Thymus (tissue), 11 donors: ENCODE results near the gene UGDH. TPM values are rescaled to one million over a fixed set of nuclear protein-coding genes. Genes with fewer than 3 reads are reported as not detected.
"Not testable (repeated sequence)": the region's sequence is repeated elsewhere in the genome, so short reads cannot be mapped to it uniquely, and the experiment has no call there.

ENCODE experiments used
- DNase-seq, 9 donors: peaks; one replicate each; pipeline ENCODE4 v3.0.0-alpha.2; 2013; ENCODE audit warnings: low spot score in 9 of 9, low read depth in 6 of 9, missing footprints in 1 of 9
- H3K27ac ChIP-seq, 2 donors: one replicate each; pipeline ENCODE4 v1.5.1; 2013; ENCODE audit warnings: control low read depth in 1 of 2, low read depth in 1 of 2, low read length in 1 of 2, mild to moderate bottlenecking in 1 of 2, moderate library complexity in 1 of 2
- H3K27me3 ChIP-seq, 2 donors: one replicate each; pipeline ENCODE4 v1.5.1; 2013; ENCODE audit warnings: low read length in 1 of 2; ENCODE audit not compliant: control insufficient read depth in 2 of 2, insufficient read depth in 1 of 2
- H3K36me3 ChIP-seq, 2 donors: one replicate each; pipeline ENCODE4 v1.5.1; 2013; ENCODE audit warnings: low read length in 1 of 2, mild to moderate bottlenecking in 1 of 2, moderate library complexity in 1 of 2; ENCODE audit not compliant: control insufficient read depth in 2 of 2, insufficient read depth in 2 of 2
- H3K4me1 ChIP-seq, 2 donors: one replicate each; pipeline ENCODE4 v1.5.1; 2013; ENCODE audit warnings: low read length in 2 of 2; ENCODE audit not compliant: control insufficient read depth in 2 of 2, insufficient read depth in 2 of 2
- H3K4me3 ChIP-seq, 2 donors: one replicate each; pipeline ENCODE4 v1.5.1; 2013; ENCODE audit warnings: low read length in 2 of 2, control low read depth in 1 of 2, mild to moderate bottlenecking in 1 of 2
- H3K9me3 ChIP-seq, 2 donors: one replicate each; pipeline ENCODE4 v1.5.1; 2013; ENCODE audit warnings: low read length in 1 of 2, mild to moderate bottlenecking in 1 of 2; ENCODE audit not compliant: control insufficient read depth in 2 of 2, insufficient read depth in 1 of 2
- WGBS: extraction: QIAGEN DNeasy Blood & Tissue Kit; methylation state at CpG from one replicate; pipeline ENCODE4 v1.1.7; 2013; 5-methylcytosine and 5-hydroxymethylcytosine counted together
- polyA plus RNA-seq: library from polyadenylated mRNA; stranded (reverse); fragments of 200-250 nt; gene quantifications from one replicate; pipeline ENCODE4 v1.2.3, GENCODE V29; 2013
- total RNA-seq: library from RNA; stranded (reverse); fragments of 120-200 nt; gene quantifications from one replicate; pipeline ENCODE4 v1.2.4, GENCODE V29; 2013
- donor health status: healthy.

UGDH gene
- total and polyA plus RNA-seq, 2 donors, result 11.7 to 12.7 TPM

DNA sequence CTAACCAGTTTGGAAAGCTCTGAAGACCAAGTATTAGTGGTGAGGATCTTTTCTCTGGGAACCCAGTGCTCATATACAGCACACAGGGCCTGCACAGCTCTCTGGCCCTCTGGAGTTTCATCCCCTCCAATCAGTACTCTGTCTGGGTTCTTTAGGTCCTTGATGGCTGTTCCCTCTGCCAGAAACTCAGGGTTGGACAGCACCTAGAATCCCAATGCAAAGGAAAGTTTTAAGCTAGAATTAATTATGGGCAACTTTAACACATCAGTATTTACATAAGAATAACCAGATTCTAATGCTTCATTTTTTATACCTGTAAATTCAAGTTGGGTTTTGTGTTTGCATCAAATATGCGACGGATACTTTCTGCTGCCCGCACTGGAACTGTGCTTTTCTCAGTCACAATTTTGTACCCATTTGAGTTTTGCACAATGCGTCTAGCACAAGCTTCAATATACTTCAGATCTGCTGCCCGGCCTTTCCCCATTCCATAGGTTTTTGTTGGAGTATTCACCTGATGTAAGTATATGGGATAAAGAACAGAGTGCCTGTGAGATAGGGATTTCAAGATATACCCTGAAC lies 16.8 kb downstream of the UGDH start:
- WGBS, result 98% methylated on average over 5 of the region's 5 CpGs
- Histone ChIP-seq H3K36me3 (peaks cover 13 to 31% of the 10 kb centered on the region in 2 donors), H3K4me1 (no peaks in the 10 kb centered on the region)

GRCh38 chr4:39505581-39505980 lies 21.7 kb downstream of the UGDH start:
- H3K36me3 ChIP-seq, result peaks cover 24 to 47% of the 10 kb centered on the region in 2 donors
- H3K9me3 ChIP-seq, result no peaks in the 10 kb centered on the region
- no peaks in the 10 kb centered on the region for H3K4me1 ChIP-seq
- no peak overlapping the region for H3K27ac ChIP-seq
- H3K27me3 ChIP-seq, result no peaks in the 10 kb centered on the region
- no peak overlapping the region for H3K4me3 ChIP-seq
- WGBS, result 98% methylated on average over 1 of the region's 1 CpG
- no peak for DNase-seq

More for the DNA sequence above, 16.8 kb downstream of the UGDH start:
- Histone ChIP-seq H3K27me3 (no peaks in the 10 kb centered on the region), H3K27ac (no peak overlapping the region), H3K9me3 (no peaks in the 10 kb centered on the region), H3K4me3 (no peak overlapping the region)
- DNase-seq, result no peak

DNA sequence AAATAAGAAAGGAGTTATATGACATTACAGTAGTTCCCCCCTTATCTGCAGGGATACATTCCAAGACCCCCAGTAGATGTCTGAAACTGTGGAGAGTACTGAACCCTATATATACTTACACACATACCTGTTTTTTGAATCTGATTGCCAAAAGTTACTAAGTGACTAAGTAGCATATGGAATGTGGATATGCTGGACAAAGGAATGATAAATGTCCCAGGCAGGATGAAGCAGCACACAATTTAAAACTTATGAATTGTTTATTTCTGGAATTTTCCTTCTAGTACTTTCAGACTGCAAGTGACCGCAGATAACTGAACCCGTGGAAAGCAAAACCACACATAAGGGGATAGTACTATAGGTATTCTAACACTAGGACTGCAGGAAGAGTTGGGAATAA lies 22.7 kb downstream of the UGDH start:
- Histone ChIP-seq H3K27me3 (no peaks in the 10 kb centered on the region), H3K4me1 (no peaks in the 10 kb centered on the region), H3K4me3 (no peak overlapping the region), H3K9me3 (no peaks in the 10 kb centered on the region), H3K27ac (no peak overlapping the region), H3K36me3 (peaks cover 24 to 47% of the 10 kb centered on the region in 2 donors)
- WGBS, result 98% methylated on average over 2 of the region's 2 CpGs
- DNase-seq, result no peak

DNA sequence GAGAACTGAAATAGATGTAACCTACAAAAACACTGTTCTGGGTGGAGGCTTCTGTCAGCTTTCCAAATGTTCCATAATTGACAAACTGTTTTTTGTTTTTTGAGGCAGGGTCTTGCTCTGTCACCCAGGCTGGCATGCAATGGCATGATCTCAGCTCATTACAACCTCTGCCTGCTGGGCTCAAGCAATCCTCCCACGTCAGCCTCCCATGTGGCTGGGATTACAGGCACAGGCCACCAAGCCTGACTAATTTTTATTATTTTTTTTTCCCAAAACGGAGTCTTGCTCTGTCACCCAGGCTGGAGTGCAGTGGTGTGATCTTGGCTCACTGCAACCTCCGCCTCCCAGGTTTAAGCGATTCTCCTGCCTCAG lies 24.6 kb downstream of the UGDH start:
- H3K9me3 ChIP-seq, H3K4me3 ChIP-seq, H3K4me1 ChIP-seq, H3K27me3 ChIP-seq, H3K27ac ChIP-seq, DNase-seq: not testable (repeated sequence)
- H3K36me3 ChIP-seq, result peaks cover 16 to 41% of the 10 kb centered on the region in 2 donors
- 98% methylated on average over 4 of the region's 4 CpGs for WGBS

- no peaks in the 10 kb centered on the region for H3K27me3 ChIP-seq
- H3K4me3 ChIP-seq, result no peak overlapping the region
- no peak overlapping the region for H3K27ac ChIP-seq
- H3K9me3 ChIP-seq, result no peaks in the 10 kb centered on the region
- H3K4me1 ChIP-seq, result no peaks in the 10 kb centered on the region
- H3K36me3 ChIP-seq, result peaks cover 11 to 41% of the 10 kb centered on the region in 2 donors
- no peak for DNase-seq
Measured at GRCh38 chr4:39502019-39502663, 25.1 kb downstream of the UGDH start.

DNA sequence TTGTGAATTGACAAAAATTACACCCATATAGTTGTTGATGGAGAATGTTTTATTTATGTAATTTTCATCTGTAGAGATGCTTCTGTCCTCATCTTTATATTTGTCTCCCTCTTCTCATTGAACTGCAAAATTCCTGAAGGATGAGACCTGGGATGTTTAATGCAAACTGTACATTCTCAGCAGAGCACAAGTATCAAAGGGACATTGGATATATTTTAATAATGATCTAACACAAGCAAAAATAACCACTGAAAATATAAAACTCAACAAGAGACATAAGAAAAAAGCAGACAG lies 28.6 kb downstream of the UGDH start:
- Histone ChIP-seq H3K27ac (no peak overlapping the region), H3K36me3 (peaks cover 5 to 23% of the 10 kb centered on the region in 2 donors), H3K9me3 (no peaks in the 10 kb centered on the region), H3K4me1 (no peaks in the 10 kb centered on the region), H3K4me3 (no peak overlapping the region), H3K27me3 (no peaks in the 10 kb centered on the region)
- no peak for DNase-seq

GRCh38 chr4:39497909-39498726 lies 29.1 kb downstream of the UGDH start:
- Histone ChIP-seq H3K36me3 (peaks cover 3 to 18% of the 10 kb centered on the region in 2 donors), H3K27ac (no peak overlapping the region), H3K27me3 (no peaks in the 10 kb centered on the region), H3K4me1 (no peaks in the 10 kb centered on the region), H3K4me3 (no peak overlapping the region), H3K9me3 (no peaks in the 10 kb centered on the region)
- WGBS, result 99% methylated on average over 1 of the region's 1 CpG
- no peak for DNase-seq

- DNase-seq, result no peak
- no peaks in the 10 kb centered on the region for H3K9me3 ChIP-seq
- no peak overlapping the region for H3K4me3 ChIP-seq
- no peaks in the 10 kb centered on the region for H3K27me3 ChIP-seq
- peaks cover 0 to 9% of the 10 kb centered on the region in 2 donors for H3K36me3 ChIP-seq
- H3K4me1 ChIP-seq, result no peaks in the 10 kb centered on the region
- WGBS, result 94% methylated on average over 4 of the region's 4 CpGs
- no peak overlapping the region for H3K27ac ChIP-seq
Measured at GRCh38 chr4:39495446-39496213, 31.6 kb downstream of the UGDH start.

DNA sequence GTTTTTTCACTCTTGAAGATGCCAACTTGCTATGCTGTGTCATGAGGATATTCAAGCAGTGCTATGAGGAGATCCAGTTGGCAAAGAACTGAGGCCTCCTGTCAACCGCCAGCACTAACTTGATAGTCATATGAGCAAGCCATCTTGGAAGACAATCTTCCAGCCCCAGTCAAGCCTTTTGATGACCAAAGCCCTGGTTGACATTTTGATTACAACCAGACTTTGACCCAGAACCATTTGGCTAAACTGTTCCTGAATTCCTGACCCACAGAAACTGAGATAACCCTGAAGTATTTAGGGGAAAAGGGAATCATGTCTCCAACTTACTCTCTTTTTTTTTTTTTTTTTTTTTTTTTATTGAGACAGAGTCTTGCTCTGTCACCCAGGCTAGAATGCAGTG lies 32.9 kb downstream of the UGDH start:
- Histone ChIP-seq H3K27me3 (no peaks in the 10 kb centered on the region), H3K9me3 (no peaks in the 10 kb centered on the region), H3K4me3 (no peak overlapping the region), H3K4me1 (no peaks in the 10 kb centered on the region), H3K27ac (no peak overlapping the region), H3K36me3 (peaks cover 0 to 4% of the 10 kb centered on the region in 2 donors)
- no peak for DNase-seq
- WGBS, result 92% methylated on average over 1 of the region's 1 CpG
